K562 (cell line): Measurements from ENCODE around the gene PRKG1. TPM values are rescaled to one million over a fixed set of nuclear protein-coding genes. Genes with fewer than 3 reads are reported as not detected.

Experiments used
- ATAC-seq: fragments of 200-7000 bp; cut with Tn5 transposase; 3 replicates; pipeline ENCODE4 v1.9.1; 2020; ENCODE audit warnings: moderate library complexity
- BruUV-seq: library from RNA; stranded (reverse); fragments of 400-500 nt; replicated peaks from 2 replicates; lab custom pipeline; 2021; lab: Mats Ljungman, UMichigan
- CTCF ChIA-PET: fragments of 300-600 bp; formaldehyde crosslinking; extraction: SDS; loops from one replicate; lab custom pipeline; 2021; ENCODE audit warnings: low intra/inter-chr PET ratio; lab: Yijun Ruan, JAX
- POLR2A ChIA-PET: fragments of 300-600, 350-650 bp; sonication (Branson Sonifier 250); formaldehyde crosslinking; extraction: SDS; loops from one replicate; lab custom pipeline; 2021; ENCODE audit warnings: antibody characterized with exemption, inconsistent platforms; lab: Yijun Ruan, JAX
- DNase-seq, 4 experiments: peaks; one replicate each; pipeline versions ENCODE4 v3.0.0 to v3.0.0-alpha.2; 2011 to 2018; ENCODE audit warnings: low spot score in 3 of 4, mixed read lengths in 3 of 4; ENCODE audit errors: extremely low read depth in 1 of 4
- FAIRE-seq: peaks from 2 replicates; lab custom pipeline; 2011; peaks lifted over from hg19 to GRCh38; lab: Jason Lieb, UNC
- H2AFZ ChIP-seq: 2 replicates; pipeline ENCODE4 v1.6.0; 2011; ENCODE audit warnings: low read depth, low read length, control low read depth, inconsistent platforms
- H3K27ac ChIP-seq: fragments of 200-600 bp; 3 replicates; pipeline ENCODE4 v1.8.0; 2011; ENCODE audit warnings: low read depth, mild to moderate bottlenecking, control low read depth, inconsistent platforms, low read length, moderate library complexity, mixed read lengths; ENCODE audit errors: extremely low read depth
- H3K27me3 ChIP-seq, 2 experiments: fragments of 300-600 bp in 1 of 2; 2 replicates in 1 of 2; 3 replicates in 1 of 2; pipeline versions ENCODE4 v1.6.0 to v1.8.0; 2011; ENCODE audit warnings: inconsistent platforms in 2 of 2, low read length in 2 of 2, mild to moderate bottlenecking in 1 of 2, mixed read lengths in 1 of 2, moderate library complexity in 1 of 2; ENCODE audit not compliant: control insufficient read depth in 2 of 2, insufficient read depth in 2 of 2
- H3K36me3 ChIP-seq: fragments of 300-600 bp; 3 replicates; pipeline ENCODE4 v1.8.0; 2011; ENCODE audit warnings: mild to moderate bottlenecking, low read length, inconsistent platforms; ENCODE audit not compliant: control insufficient read depth, insufficient read depth
- H3K4me1 ChIP-seq, 2 experiments: fragments of 200-600 bp in 1 of 2; replicated peaks in 1 of 2; 2 replicates in 1 of 2; 3 replicates in 1 of 2; pipeline versions ENCODE4 v1.5.1 to v1.8.0; 2011; ENCODE audit warnings: inconsistent platforms in 2 of 2, low read length in 2 of 2, mild to moderate bottlenecking in 1 of 2, mixed read lengths in 1 of 2, moderate library complexity in 1 of 2; ENCODE audit not compliant: control insufficient read depth in 2 of 2, insufficient read depth in 2 of 2
- H3K4me2 ChIP-seq: 2 replicates; pipeline ENCODE4 v1.6.1; 2011; ENCODE audit warnings: low read length, control low read depth, inconsistent platforms, mixed read lengths; ENCODE audit not compliant: insufficient read depth
- H3K4me3 ChIP-seq: fragments of 200-600 bp; sonication (generic), shearing (Covaris generic); 2 replicates; pipeline ENCODE4 v1.5.1; 2016; ENCODE audit warnings: control low read depth, inconsistent platforms
- H3K79me2 ChIP-seq: fragments of 200-600 bp; 3 replicates; pipeline ENCODE4 v1.8.0; 2011; ENCODE audit warnings: low read length, inconsistent platforms; ENCODE audit not compliant: control insufficient read depth, insufficient read depth
- H3K9ac ChIP-seq, 2 experiments: 2 replicates each; pipeline versions ENCODE4 v1.6.0 to v1.6.1; 2011; ENCODE audit warnings: low read depth in 2 of 2, low read length in 2 of 2, control low read depth in 1 of 2, inconsistent platforms in 1 of 2, mild to moderate bottlenecking in 1 of 2, mixed read lengths in 1 of 2; ENCODE audit not compliant: insufficient read depth in 1 of 2
- H3K9me1 ChIP-seq: one replicate; pipeline ENCODE4 v1.6.0; 2011; ENCODE audit warnings: inconsistent platforms, mild to moderate bottlenecking, low read length, moderate library complexity; ENCODE audit not compliant: control insufficient read depth, insufficient read depth
- H3K9me3 ChIP-seq: replicated peaks from 2 replicates; pipeline ENCODE4 v1.5.1; 2011; ENCODE audit warnings: low read depth, low read length, inconsistent platforms; ENCODE audit not compliant: control insufficient read depth, insufficient read depth
- H4K20me1 ChIP-seq: replicated peaks from 2 replicates; pipeline ENCODE4 v1.6.1; 2011; ENCODE audit warnings: low read length, inconsistent platforms, mixed read lengths; ENCODE audit not compliant: control insufficient read depth, insufficient read depth
- BCL6 ChIP-seq: fragments of 250-450 bp; sonication (Bioruptor Pico); IDR thresholded peaks from 2 replicates; pipeline ENCODE4 v1.4.0; 2020
- HNRNPL ChIP-seq: fragments of 200-400 bp; formaldehyde crosslinking; IDR thresholded peaks from 2 replicates; pipeline ENCODE4 v1.6.1; 2017; ENCODE audit warnings: low read depth, mild to moderate bottlenecking, low read length
- NELFE ChIP-seq: IDR thresholded peaks from 2 replicates; pipeline ENCODE4 v1.6.1; 2011; ENCODE audit warnings: mild to moderate bottlenecking; ENCODE audit not compliant: insufficient read depth, insufficient read length
- NRF1 ChIP-seq, 2 experiments: fragments of 450-650 bp; IDR thresholded peaks in 1 of 2; conservative IDR thresholded peaks in 1 of 2; 2 replicates each; pipeline ENCODE4 v1.6.1; 2014; ENCODE audit warnings: mild to moderate bottlenecking in 2 of 2
- RBBP5 ChIP-seq: fragments of 200-600 bp; sonication (generic); IDR thresholded peaks from 2 replicates; pipeline ENCODE4 v1.6.1; 2012; ENCODE audit warnings: borderline replicate concordance, mild to moderate bottlenecking, low read length, control low read depth, inconsistent platforms; ENCODE audit not compliant: insufficient read depth, poor library complexity, severe bottlenecking
- SREBF2 ChIP-seq: sonication (generic); formaldehyde crosslinking; IDR thresholded peaks from 2 replicates; pipeline ENCODE4 v1.4.0; 2020; ENCODE audit warnings: mild to moderate bottlenecking, missing genetic modification reagents
- WGBS: fragments of 100-300 bp; shearing (Covaris generic); methylation state at CpG from one replicate; pipeline ENCODE4 v1.1.6; 2016; ENCODE audit warnings: low coverage, mixed read lengths; ENCODE audit not compliant: insufficient coverage; ENCODE audit errors: missing lambda C conversion rate; 5-methylcytosine and 5-hydroxymethylcytosine counted together
- in situ Hi-C: fragments of 300-500 bp; cut with MboI; formaldehyde crosslinking; loops from 4 replicates; pipeline ENCODE4 v1.15.0; 2018; ENCODE audit warnings: inconsistent platforms, mixed read lengths
- intact Hi-C: fragments of 100-400 bp; cut with micrococcal nuclease; formaldehyde crosslinking; loops from 2 replicates; pipeline ENCODE4 v1.14.2; 2022
- polyA plus RNA-seq, 8 experiments: library from polyadenylated mRNA; depleted of rRNA in 4 of 8; stranded (reverse) in 5 of 8; unstranded in 3 of 8; fragments of >200 nt; fragmentation: Nextera tagmentation in 2 of 8; fragmentation: Illumina TruSeq in 1 of 8; extraction: Ambion mirVana in 2 of 8; extraction: Trizol in 1 of 8; gene quantifications; 2 replicates each; pipeline versions ENCODE4 v1.2.1 to v1.2.3, GENCODE V29; 2011 to 2014; ENCODE audit warnings: inconsistent platforms in 1 of 8, missing spikeins in 1 of 8
- total RNA-seq, 7 experiments: library from RNA; depleted of rRNA in 6 of 7; stranded (reverse); fragments of >200 nt in 6 of 7; fragmentation: Illumina TruSeq in 2 of 7; extraction: Trizol in 2 of 7; gene quantifications; 2 replicates each; pipeline versions ENCODE4 v1.2.1 to v1.2.3, GENCODE V29; 2011 to 2021; ENCODE audit warnings: low replicate concordance in 1 of 7
- TF ChIP-seq, protein P1 (sequence below): fragments of 250-450 bp; sonication (Bioruptor Pico); IDR thresholded peaks from 2 replicates; pipeline ENCODE4 v1.4.0; 2020; ENCODE audit warnings: mild to moderate bottlenecking, moderate library complexity
- TF ChIP-seq, protein P2 (sequence below): sonication (generic); formaldehyde crosslinking; IDR thresholded peaks from 2 replicates; pipeline ENCODE4 v1.8.1; 2023; ENCODE audit warnings: mild to moderate bottlenecking, missing genetic modification reagents
- TF ChIP-seq, protein P3 (sequence below): sonication (generic); formaldehyde crosslinking; IDR thresholded peaks from 2 replicates; pipeline ENCODE4 v1.8.1; 2023; ENCODE audit warnings: missing genetic modification reagents, mild to moderate bottlenecking, borderline replicate concordance
- TF ChIP-seq, protein P4 (sequence below): fragments of 450-650 bp; IDR thresholded peaks from 2 replicates; pipeline ENCODE4 v1.6.1; 2016; ENCODE audit warnings: antibody characterized with exemption

PRKG1 gene
- total and polyA plus RNA-seq, 9 of the 15 experiments (the other 6 are each of a cell fraction or from before 2014, with no cell fraction given) = 0.22 TPM; not detected in 8

DNA sequence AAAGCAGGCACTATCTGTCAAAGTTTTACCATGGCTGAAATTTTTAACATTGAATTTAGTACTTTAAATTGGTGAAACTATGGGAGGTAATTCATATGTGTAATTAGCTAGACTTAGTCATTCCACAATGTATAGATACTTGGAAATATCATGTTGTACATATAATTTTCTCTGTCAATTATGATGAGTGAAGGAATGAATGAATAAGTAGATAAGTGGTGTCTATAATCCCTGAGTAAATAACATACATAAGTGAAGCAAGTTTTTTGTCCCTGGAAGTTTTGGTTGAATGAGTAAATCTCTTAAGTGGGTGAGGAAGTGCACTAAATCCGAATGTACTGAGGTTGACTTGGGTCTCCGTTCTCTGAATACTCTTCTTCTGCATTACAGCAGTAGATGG, 424.1 kb downstream of the PRKG1 start (continued):
- TF ChIP-seq, protein P1, sequence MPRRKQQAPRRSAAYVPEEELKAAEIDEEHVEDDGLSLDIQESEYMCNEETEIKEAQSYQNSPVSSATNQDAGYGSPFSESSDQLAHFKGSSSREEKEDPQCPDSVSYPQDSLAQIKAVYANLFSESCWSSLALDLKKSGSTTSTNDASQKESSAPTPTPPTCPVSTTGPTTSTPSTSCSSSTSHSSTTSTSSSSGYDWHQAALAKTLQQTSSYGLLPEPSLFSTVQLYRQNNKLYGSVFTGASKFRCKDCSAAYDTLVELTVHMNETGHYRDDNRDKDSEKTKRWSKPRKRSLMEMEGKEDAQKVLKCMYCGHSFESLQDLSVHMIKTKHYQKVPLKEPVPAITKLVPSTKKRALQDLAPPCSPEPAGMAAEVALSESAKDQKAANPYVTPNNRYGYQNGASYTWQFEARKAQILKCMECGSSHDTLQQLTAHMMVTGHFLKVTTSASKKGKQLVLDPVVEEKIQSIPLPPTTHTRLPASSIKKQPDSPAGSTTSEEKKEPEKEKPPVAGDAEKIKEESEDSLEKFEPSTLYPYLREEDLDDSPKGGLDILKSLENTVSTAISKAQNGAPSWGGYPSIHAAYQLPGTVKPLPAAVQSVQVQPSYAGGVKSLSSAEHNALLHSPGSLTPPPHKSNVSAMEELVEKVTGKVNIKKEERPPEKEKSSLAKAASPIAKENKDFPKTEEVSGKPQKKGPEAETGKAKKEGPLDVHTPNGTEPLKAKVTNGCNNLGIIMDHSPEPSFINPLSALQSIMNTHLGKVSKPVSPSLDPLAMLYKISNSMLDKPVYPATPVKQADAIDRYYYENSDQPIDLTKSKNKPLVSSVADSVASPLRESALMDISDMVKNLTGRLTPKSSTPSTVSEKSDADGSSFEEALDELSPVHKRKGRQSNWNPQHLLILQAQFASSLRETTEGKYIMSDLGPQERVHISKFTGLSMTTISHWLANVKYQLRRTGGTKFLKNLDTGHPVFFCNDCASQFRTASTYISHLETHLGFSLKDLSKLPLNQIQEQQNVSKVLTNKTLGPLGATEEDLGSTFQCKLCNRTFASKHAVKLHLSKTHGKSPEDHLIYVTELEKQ = no peak

DNA sequence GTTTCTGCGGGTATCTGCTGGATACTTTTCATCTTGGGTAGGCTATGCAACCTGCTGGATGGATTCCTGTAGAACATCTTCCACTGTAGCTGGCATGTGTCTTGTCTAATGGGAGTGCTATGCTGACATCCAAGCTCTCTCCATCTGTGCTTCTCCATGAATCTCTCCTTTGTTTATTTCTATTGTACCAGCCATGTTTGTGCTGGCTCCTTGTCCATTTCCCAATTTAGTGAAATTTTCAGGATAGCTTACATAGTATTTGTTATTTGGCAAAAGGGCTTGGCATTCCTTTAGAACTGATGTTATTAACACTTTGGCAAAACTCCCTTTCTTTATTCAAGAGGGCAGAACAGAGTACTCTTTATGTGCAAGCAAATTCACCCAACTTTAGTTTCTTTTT, 427.1 kb downstream of the PRKG1 start:
- ATAC-seq = no peak
- no TSS peak for BruUV-seq
- 0% methylated on average over 1 of the region's 1 CpG for WGBS
- in situ Hi-C loops = no loop called here
- FAIRE-seq = no peak
- Histone ChIP-seq H3K27me3 (no peaks in the 10 kb centered on the region), H4K20me1 (no peaks in the 10 kb centered on the region), H3K79me2 (no peaks in the 10 kb centered on the region), H3K4me2 (no peak overlapping the region), H2AFZ (no peak overlapping the region), H3K27ac (no peak overlapping the region), H3K36me3 (no peaks in the 10 kb centered on the region), H3K9me3 (no peaks in the 10 kb centered on the region), H3K9me1 (no peaks in the 10 kb centered on the region), H3K4me1 (no peaks in the 10 kb centered on the region), H3K4me3 (no peak overlapping the region), H3K9ac (no peak overlapping the region)
- ChIA-PET CTCF (no interaction called here), POLR2A (no interaction called here)
- intact Hi-C loops = no loop called here
- no peak for DNase-seq
- TF ChIP-seq BCL6 (CRISPR knock-in tag) (no peak), HNRNPL (no peak), NELFE (no peak), RBBP5 (no peak), NRF1 (conservative IDR thresholded peaks at IDR 0.05 in 1 of 2, IDR thresholded peaks at IDR 0.05 in 1 of 2) (no peak), SREBF2 (no peak)
- TF ChIP-seq, protein P2, sequence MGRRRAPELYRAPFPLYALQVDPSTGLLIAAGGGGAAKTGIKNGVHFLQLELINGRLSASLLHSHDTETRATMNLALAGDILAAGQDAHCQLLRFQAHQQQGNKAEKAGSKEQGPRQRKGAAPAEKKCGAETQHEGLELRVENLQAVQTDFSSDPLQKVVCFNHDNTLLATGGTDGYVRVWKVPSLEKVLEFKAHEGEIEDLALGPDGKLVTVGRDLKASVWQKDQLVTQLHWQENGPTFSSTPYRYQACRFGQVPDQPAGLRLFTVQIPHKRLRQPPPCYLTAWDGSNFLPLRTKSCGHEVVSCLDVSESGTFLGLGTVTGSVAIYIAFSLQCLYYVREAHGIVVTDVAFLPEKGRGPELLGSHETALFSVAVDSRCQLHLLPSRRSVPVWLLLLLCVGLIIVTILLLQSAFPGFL (CRISPR knock-in tag) = no peak
- TF ChIP-seq, protein P3, sequence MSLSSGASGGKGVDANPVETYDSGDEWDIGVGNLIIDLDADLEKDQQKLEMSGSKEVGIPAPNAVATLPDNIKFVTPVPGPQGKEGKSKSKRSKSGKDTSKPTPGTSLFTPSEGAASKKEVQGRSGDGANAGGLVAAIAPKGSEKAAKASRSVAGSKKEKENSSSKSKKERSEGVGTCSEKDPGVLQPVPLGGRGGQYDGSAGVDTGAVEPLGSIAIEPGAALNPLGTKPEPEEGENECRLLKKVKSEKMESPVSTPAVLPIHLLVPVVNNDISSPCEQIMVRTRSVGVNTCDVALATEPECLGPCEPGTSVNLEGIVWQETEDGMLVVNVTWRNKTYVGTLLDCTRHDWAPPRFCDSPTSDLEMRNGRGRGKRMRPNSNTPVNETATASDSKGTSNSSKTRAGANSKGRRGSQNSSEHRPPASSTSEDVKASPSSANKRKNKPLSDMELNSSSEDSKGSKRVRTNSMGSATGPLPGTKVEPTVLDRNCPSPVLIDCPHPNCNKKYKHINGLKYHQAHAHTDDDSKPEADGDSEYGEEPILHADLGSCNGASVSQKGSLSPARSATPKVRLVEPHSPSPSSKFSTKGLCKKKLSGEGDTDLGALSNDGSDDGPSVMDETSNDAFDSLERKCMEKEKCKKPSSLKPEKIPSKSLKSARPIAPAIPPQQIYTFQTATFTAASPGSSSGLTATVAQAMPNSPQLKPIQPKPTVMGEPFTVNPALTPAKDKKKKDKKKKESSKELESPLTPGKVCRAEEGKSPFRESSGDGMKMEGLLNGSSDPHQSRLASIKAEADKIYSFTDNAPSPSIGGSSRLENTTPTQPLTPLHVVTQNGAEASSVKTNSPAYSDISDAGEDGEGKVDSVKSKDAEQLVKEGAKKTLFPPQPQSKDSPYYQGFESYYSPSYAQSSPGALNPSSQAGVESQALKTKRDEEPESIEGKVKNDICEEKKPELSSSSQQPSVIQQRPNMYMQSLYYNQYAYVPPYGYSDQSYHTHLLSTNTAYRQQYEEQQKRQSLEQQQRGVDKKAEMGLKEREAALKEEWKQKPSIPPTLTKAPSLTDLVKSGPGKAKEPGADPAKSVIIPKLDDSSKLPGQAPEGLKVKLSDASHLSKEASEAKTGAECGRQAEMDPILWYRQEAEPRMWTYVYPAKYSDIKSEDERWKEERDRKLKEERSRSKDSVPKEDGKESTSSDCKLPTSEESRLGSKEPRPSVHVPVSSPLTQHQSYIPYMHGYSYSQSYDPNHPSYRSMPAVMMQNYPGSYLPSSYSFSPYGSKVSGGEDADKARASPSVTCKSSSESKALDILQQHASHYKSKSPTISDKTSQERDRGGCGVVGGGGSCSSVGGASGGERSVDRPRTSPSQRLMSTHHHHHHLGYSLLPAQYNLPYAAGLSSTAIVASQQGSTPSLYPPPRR (CRISPR knock-in tag) = no peak
- TF ChIP-seq, protein P4, sequence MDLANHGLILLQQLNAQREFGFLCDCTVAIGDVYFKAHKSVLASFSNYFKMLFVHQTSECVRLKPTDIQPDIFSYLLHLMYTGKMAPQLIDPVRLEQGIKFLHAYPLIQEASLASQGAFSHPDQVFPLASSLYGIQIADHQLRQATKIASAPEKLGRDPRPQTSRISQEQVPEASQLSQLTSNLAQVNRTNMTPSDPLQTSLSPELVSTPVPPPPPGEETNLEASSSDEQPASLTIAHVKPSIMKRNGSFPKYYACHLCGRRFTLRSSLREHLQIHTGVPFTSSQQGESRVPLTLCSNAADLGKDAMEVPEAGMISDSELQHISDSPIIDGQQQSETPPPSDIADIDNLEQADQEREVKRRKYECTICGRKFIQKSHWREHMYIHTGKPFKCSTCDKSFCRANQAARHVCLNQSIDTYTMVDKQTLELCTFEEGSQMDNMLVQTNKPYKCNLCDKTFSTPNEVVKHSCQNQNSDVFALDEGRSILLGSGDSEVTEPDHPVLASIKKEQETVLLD = no peak
